ENCODE data around the gene KLK15. TPM values are rescaled to one million over a fixed set of nuclear protein-coding genes. Genes with fewer than 3 reads are reported as not detected.

KLK15 gene
- not detected for total RNA-seq

- intact Hi-C loops (cut with micrococcal nuclease) = no loop called here
- Mint-ChIP-seq H3K9me3 (no peaks in the 10 kb centered on the region), H3K36me3 (ENCODE audit: low read depth) (no peaks in the 10 kb centered on the region), H3K27ac (no peak within 1 kb of the TSS), H3K4me1 (ENCODE audit: low read depth) (peaks cover 7% of the 10 kb centered on the region), H3K4me3 (no peak within 1 kb of the TSS), H3K27me3 (ENCODE audit: low read depth) (peaks cover 40% of the 10 kb centered on the region)
- CTCF ChIA-PET = no interaction called here
- no peak for DNase-seq
Observed at GRCh38 chr19:50833117-50833801, at the start of gene KLK15. Gene KLK15, minus strand, starts transcription at chr19:50833574. Its CDS starts 2,082 bp downstream, at chr19:50831492.

GRCh38 chr19:50882188-50882587, 48.8 kb upstream of the KLK15 start:
- Mint-ChIP-seq H3K4me3 (no peak overlapping the region), H3K27me3 (ENCODE audit: low read depth) (peaks cover 29% of the 10 kb centered on the region), H3K9me3 (no peaks in the 10 kb centered on the region), H3K36me3 (ENCODE audit: low read depth) (no peaks in the 10 kb centered on the region), H3K27ac (no peak overlapping the region), H3K4me1 (ENCODE audit: low read depth) (no peaks in the 10 kb centered on the region)
- CTCF ChIA-PET = interaction anchor here (0.6 kb wide), 1 partner anchor 100 kb away, joined by 3 read pairs; no protein-coding TSS in a partner anchor
- intact Hi-C loops (cut with micrococcal nuclease) = no loop called here
- no peak for DNase-seq

GRCh38 chr19:50880241-50880640, 46.9 kb upstream of the KLK15 start:
- no peaks in the 10 kb centered on the region for H3K9me3 Mint-ChIP-seq
- no peak for DNase-seq
- peaks cover 22% of the 10 kb centered on the region for H3K27me3 Mint-ChIP-seq (ENCODE audit: low read depth)
- H3K4me3 Mint-ChIP-seq = no peak overlapping the region
- intact Hi-C loops (cut with micrococcal nuclease) = no loop called here
- H3K27ac Mint-ChIP-seq = no peak overlapping the region
- no peaks in the 10 kb centered on the region for H3K4me1 Mint-ChIP-seq (ENCODE audit: low read depth)
- CTCF ChIA-PET = no interaction called here
- H3K36me3 Mint-ChIP-seq (ENCODE audit: low read depth) = no peaks in the 10 kb centered on the region

GRCh38 chr19:50878851-50879250, 45.5 kb upstream of the KLK15 start:
- peaks cover 19% of the 10 kb centered on the region for H3K27me3 Mint-ChIP-seq (ENCODE audit: low read depth)
- no peaks in the 10 kb centered on the region for H3K9me3 Mint-ChIP-seq
- H3K27ac Mint-ChIP-seq = no peak overlapping the region
- no peaks in the 10 kb centered on the region for H3K36me3 Mint-ChIP-seq (ENCODE audit: low read depth)
- intact Hi-C loops (cut with micrococcal nuclease) = no loop called here
- no peaks in the 10 kb centered on the region for H3K4me1 Mint-ChIP-seq (ENCODE audit: low read depth)
- DNase-seq = no peak
- H3K4me3 Mint-ChIP-seq = no peak overlapping the region
- CTCF ChIA-PET = no interaction called here

- intact Hi-C loops (cut with micrococcal nuclease) = no loop called here
- CTCF ChIA-PET = no interaction called here
- H3K4me3 Mint-ChIP-seq = no peak overlapping the region
Observed at GRCh38 chr19:50877338-50877737, 44.0 kb upstream of the KLK15 start.

GRCh38 chr19:50876456-50876855, 43.1 kb upstream of the KLK15 start:
- intact Hi-C loops (cut with micrococcal nuclease) = no loop called here
- CTCF ChIA-PET = no interaction called here
- Mint-ChIP-seq H3K36me3 (ENCODE audit: low read depth) (no peaks in the 10 kb centered on the region), H3K4me1 (ENCODE audit: low read depth) (no peaks in the 10 kb centered on the region), H3K9me3 (no peaks in the 10 kb centered on the region), H3K27me3 (ENCODE audit: low read depth) (peaks cover 18% of the 10 kb centered on the region), H3K27ac (no peak overlapping the region), H3K4me3 (no peak overlapping the region)
- DNase-seq = no peak

More at GRCh38 chr19:50877338-50877737, 44.0 kb upstream of the KLK15 start:
- no peak for DNase-seq
- H3K27me3 Mint-ChIP-seq (ENCODE audit: low read depth) = peaks cover 18% of the 10 kb centered on the region
- no peaks in the 10 kb centered on the region for H3K36me3 Mint-ChIP-seq (ENCODE audit: low read depth)
- H3K27ac Mint-ChIP-seq = no peak overlapping the region
- H3K4me1 Mint-ChIP-seq (ENCODE audit: low read depth) = no peaks in the 10 kb centered on the region
- no peaks in the 10 kb centered on the region for H3K9me3 Mint-ChIP-seq

- H3K4me1 Mint-ChIP-seq (ENCODE audit: low read depth) = no peaks in the 10 kb centered on the region
- no peaks in the 10 kb centered on the region for H3K36me3 Mint-ChIP-seq (ENCODE audit: low read depth)
- CTCF ChIA-PET = no interaction called here
- H3K27ac Mint-ChIP-seq = no peak overlapping the region
- intact Hi-C loops (cut with micrococcal nuclease) = no loop called here
- H3K9me3 Mint-ChIP-seq = no peaks in the 10 kb centered on the region
- no peak overlapping the region for H3K4me3 Mint-ChIP-seq
- peaks cover 22% of the 10 kb centered on the region for H3K27me3 Mint-ChIP-seq (ENCODE audit: low read depth)
- DNase-seq = no peak
Observed at GRCh38 chr19:50875795-50876422, 42.5 kb upstream of the KLK15 start.

- Mint-ChIP-seq H3K4me3 (no peak overlapping the region), H3K9me3 (no peaks in the 10 kb centered on the region), H3K27me3 (ENCODE audit: low read depth) (peaks cover 19% of the 10 kb centered on the region), H3K27ac (no peak overlapping the region), H3K36me3 (ENCODE audit: low read depth) (no peaks in the 10 kb centered on the region), H3K4me1 (ENCODE audit: low read depth) (no peaks in the 10 kb centered on the region)
- intact Hi-C loops (cut with micrococcal nuclease) = no loop called here
- CTCF ChIA-PET = interaction anchor here (1.3 kb wide), 1 partner anchor 48 kb away, joined by 4 read pairs; no protein-coding TSS in a partner anchor
- no peak for DNase-seq
Observed at GRCh38 chr19:50874211-50874610, 40.8 kb upstream of the KLK15 start.

GRCh38 chr19:50873056-50873455, 39.7 kb upstream of the KLK15 start, which contains the start of gene KLK2:
Gene KLK2, plus strand, starts transcription at chr19:50873439. Its CDS starts 35 bp downstream, at chr19:50873474.
- H3K27me3 Mint-ChIP-seq (ENCODE audit: low read depth) = peaks cover 19% of the 10 kb centered on the region
- no peak within 1 kb of the TSS for H3K27ac Mint-ChIP-seq
- no peak for DNase-seq
- H3K4me1 Mint-ChIP-seq (ENCODE audit: low read depth) = no peaks in the 10 kb centered on the region
- no peak within 1 kb of the TSS for H3K4me3 Mint-ChIP-seq
- no peaks in the 10 kb centered on the region for H3K9me3 Mint-ChIP-seq
- CTCF ChIA-PET = interaction anchor here (0.7 to 2.2 kb wide), 2 partner anchors 49 to 854 kb away, joined by 3 to 6 read pairs; no protein-coding TSS in a partner anchor
- intact Hi-C loops (cut with micrococcal nuclease) = no loop called here
- H3K36me3 Mint-ChIP-seq (ENCODE audit: low read depth) = no peaks in the 10 kb centered on the region

GRCh38 chr19:50870417-50871089, 37.2 kb upstream of the KLK15 start:
- Mint-ChIP-seq H3K4me1 (ENCODE audit: low read depth) (no peaks in the 10 kb centered on the region), H3K36me3 (ENCODE audit: low read depth) (no peaks in the 10 kb centered on the region), H3K4me3 (no peak overlapping the region), H3K27ac (no peak overlapping the region), H3K27me3 (ENCODE audit: low read depth) (peaks cover 25% of the 10 kb centered on the region), H3K9me3 (no peaks in the 10 kb centered on the region)
- peak; percentile 54 for DNase-seq
- intact Hi-C loops (cut with micrococcal nuclease) = no loop called here
- CTCF ChIA-PET = no interaction called here

GRCh38 chr19:50869479-50869878, 36.1 kb upstream of the KLK15 start:
- no peaks in the 10 kb centered on the region for H3K9me3 Mint-ChIP-seq
- no peak overlapping the region for H3K27ac Mint-ChIP-seq
- H3K4me3 Mint-ChIP-seq = no peak overlapping the region
- DNase-seq = no peak
- intact Hi-C loops (cut with micrococcal nuclease) = no loop called here
- no peaks in the 10 kb centered on the region for H3K4me1 Mint-ChIP-seq (ENCODE audit: low read depth)
- peaks cover 25% of the 10 kb centered on the region for H3K27me3 Mint-ChIP-seq (ENCODE audit: low read depth)
- CTCF ChIA-PET = no interaction called here
- H3K36me3 Mint-ChIP-seq (ENCODE audit: low read depth) = no peaks in the 10 kb centered on the region

- intact Hi-C loops (cut with micrococcal nuclease) = no loop called here
- Mint-ChIP-seq H3K4me3 (no peak overlapping the region), H3K27ac (no peak overlapping the region), H3K36me3 (ENCODE audit: low read depth) (no peaks in the 10 kb centered on the region), H3K27me3 (ENCODE audit: low read depth) (peaks cover 43% of the 10 kb centered on the region), H3K9me3 (peaks cover 14% of the 10 kb centered on the region), H3K4me1 (ENCODE audit: low read depth) (no peaks in the 10 kb centered on the region)
- no peak for DNase-seq
- CTCF ChIA-PET = no interaction called here
Observed at GRCh38 chr19:50861496-50862286, 28.3 kb upstream of the KLK15 start.
